ENCODE data around the gene EPYC. TPM values are rescaled to one million over a fixed set of nuclear protein-coding genes. Genes with fewer than 3 reads are reported as not detected.

The EPYC gene
- total RNA-seq, 4 donors from 2014 or later = not detected

GRCh38 chr12:90969851-90970250 lies 34.9 kb downstream of the EPYC start:
- no peak for DNase-seq (ENCODE audit: low spot score in 2 of 2)
- H3K27ac ChIP-seq = no peak overlapping the region
- 91 to 96% methylated on average over 2 of the region's 2 CpGs for WGBS, 2 donors
- H3K9me3 ChIP-seq = no peaks in the 10 kb centered on the region
- H3K4me3 ChIP-seq = no peak overlapping the region
- H3K27me3 ChIP-seq = no peaks in the 10 kb centered on the region
- H3K4me1 ChIP-seq = no peaks in the 10 kb centered on the region
- H3K36me3 ChIP-seq = no peaks in the 10 kb centered on the region
- TF ChIP-seq POLR2A (IDR thresholded peaks at IDR 0.05) = no peak
- no peak for TF ChIP-seq EP300 (IDR thresholded peaks at IDR 0.05)
- no peak for TF ChIP-seq CTCF (IDR thresholded peaks at IDR 0.05)

DNA sequence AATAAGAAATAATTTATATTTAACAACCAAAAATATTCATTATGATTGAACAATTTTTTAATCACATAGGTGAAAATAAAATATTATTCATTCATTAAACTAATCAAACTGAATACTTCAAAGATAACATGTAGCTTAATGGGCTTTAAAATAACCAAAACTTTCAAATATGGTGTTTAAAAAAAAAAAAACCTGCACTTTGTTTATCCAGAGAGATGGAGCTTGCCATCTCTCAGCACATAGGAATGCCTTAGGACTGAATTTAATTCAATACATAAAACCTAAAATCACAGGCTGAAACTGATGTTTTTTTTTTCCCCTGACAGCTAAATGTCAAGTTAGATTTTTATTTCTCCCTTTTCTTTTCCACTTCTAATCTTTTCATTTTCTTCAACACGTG lies 35.4 kb downstream of the EPYC start:
- TF ChIP-seq EP300 (IDR thresholded peaks at IDR 0.05) = no peak
- no peak for TF ChIP-seq CTCF (IDR thresholded peaks at IDR 0.05)
- TF ChIP-seq POLR2A (IDR thresholded peaks at IDR 0.05) = no peak
- Histone ChIP-seq H3K4me3 (no peak overlapping the region), H3K27ac (no peak overlapping the region), H3K36me3 (no peaks in the 10 kb centered on the region), H3K4me1 (no peaks in the 10 kb centered on the region), H3K27me3 (no peaks in the 10 kb centered on the region), H3K9me3 (no peaks in the 10 kb centered on the region)
- 0% methylated on average over 1 of the region's 1 CpG for WGBS, 2 donors
- DNase-seq (ENCODE audit: low spot score in 2 of 2) = no peak

GRCh38 chr12:90965204-90965603 lies 39.6 kb downstream of the EPYC start:
- no peaks in the 10 kb centered on the region for H3K27me3 ChIP-seq
- H3K9me3 ChIP-seq = no peaks in the 10 kb centered on the region
- H3K4me1 ChIP-seq = no peaks in the 10 kb centered on the region
- TF ChIP-seq CTCF (IDR thresholded peaks at IDR 0.05) = no peak
- TF ChIP-seq POLR2A (IDR thresholded peaks at IDR 0.05) = no peak
- no peak for TF ChIP-seq EP300 (IDR thresholded peaks at IDR 0.05)
- 85 to 87% methylated on average over 2 of the region's 2 CpGs for WGBS, 2 donors
- no peak for DNase-seq (ENCODE audit: low spot score in 2 of 2)
- H3K36me3 ChIP-seq = no peaks in the 10 kb centered on the region
- no peak overlapping the region for H3K4me3 ChIP-seq
- H3K27ac ChIP-seq = no peak overlapping the region

- H3K9me3 ChIP-seq = no peaks in the 10 kb centered on the region
- TF ChIP-seq CTCF (IDR thresholded peaks at IDR 0.05) (no peak), EP300 (IDR thresholded peaks at IDR 0.05) (no peak), POLR2A (IDR thresholded peaks at IDR 0.05) (no peak)
- DNase-seq (ENCODE audit: low spot score in 2 of 2) = no peak
- no peak overlapping the region for H3K27ac ChIP-seq
- no peaks in the 10 kb centered on the region for H3K36me3 ChIP-seq
- no peaks in the 10 kb centered on the region for H3K27me3 ChIP-seq
- H3K4me3 ChIP-seq = no peak overlapping the region
- H3K4me1 ChIP-seq = peaks cover 0 to under 1% (median 0%) of the 10 kb centered on the region in 4 donors
- WGBS, 2 donors = 61 to 62% methylated on average over 2 of the region's 2 CpGs
Measured at GRCh38 chr12:90964616-90965015, 40.2 kb downstream of the EPYC start.

GRCh38 chr12:90963946-90964345 lies 40.8 kb downstream of the EPYC start:
- H3K9me3 ChIP-seq = no peaks in the 10 kb centered on the region
- H3K27ac ChIP-seq = no peak overlapping the region
- H3K27me3 ChIP-seq = no peaks in the 10 kb centered on the region
- DNase-seq (ENCODE audit: low spot score in 2 of 2) = no peak
- no peak overlapping the region for H3K4me3 ChIP-seq
- H3K36me3 ChIP-seq = no peaks in the 10 kb centered on the region
- H3K4me1 ChIP-seq = peaks cover 0 to 6% (median 0%) of the 10 kb centered on the region in 4 donors
- no peak for TF ChIP-seq POLR2A (IDR thresholded peaks at IDR 0.05)
- TF ChIP-seq EP300 (IDR thresholded peaks at IDR 0.05) = no peak
- TF ChIP-seq CTCF (IDR thresholded peaks at IDR 0.05) = no peak
- 75 to 76% methylated on average over 6 of the region's 6 CpGs for WGBS, 2 donors
